ENCODE measurements around the gene DBP. TPM values are rescaled to one million over a fixed set of nuclear protein-coding genes. Genes with fewer than 3 reads are reported as not detected.

DBP gene
- total RNA-seq, 1 experiment from 2014 or later, result 14.2 TPM

DNA sequence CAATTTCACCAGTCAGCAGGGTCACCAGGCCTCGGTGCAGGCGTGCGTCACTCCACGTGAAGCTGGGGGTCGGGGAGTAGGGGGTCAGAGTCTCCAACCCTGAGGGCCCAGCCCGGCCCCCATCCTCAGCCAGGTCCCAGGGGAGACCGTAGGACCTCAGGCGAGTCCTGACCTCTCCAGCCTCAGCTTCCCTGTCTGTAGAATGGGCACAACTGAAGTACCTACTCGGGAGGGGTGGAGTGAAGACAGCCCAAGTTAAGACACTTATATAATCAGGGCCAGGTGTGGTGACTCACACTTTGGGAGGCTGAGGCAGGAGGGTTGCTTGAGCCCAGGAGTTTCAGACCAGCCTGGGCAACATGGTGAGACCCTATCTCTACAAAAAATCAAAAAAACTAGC, 33.3 kb downstream of the DBP start:
- POLR2A ChIA-PET (ENCODE audit: low non-redundant PET), result no interaction called here
- Histone ChIP-seq H3K4me1 (ENCODE audit: insufficient read depth, low read length, poor library complexity, severe bottlenecking) (no peaks in the 10 kb centered on the region), H3K9me3 (ENCODE audit: low read depth, low read length, poor library complexity, severe bottlenecking) (no peaks in the 10 kb centered on the region), H3K4me3 (ENCODE audit: low read depth, low read length, poor library complexity, severe bottlenecking) (no peak overlapping the region), H3K27ac (ENCODE audit: low read depth, low read length, poor library complexity, severe bottlenecking) (no peak overlapping the region), H3K36me3 (ENCODE audit: insufficient read depth, low read length, poor library complexity, severe bottlenecking) (no peaks in the 10 kb centered on the region), H3K27me3 (replicated peaks; ENCODE audit: insufficient read depth, low read depth, low read length, poor library complexity) (no peaks in the 10 kb centered on the region)
- intact Hi-C loops (cut with micrococcal nuclease; ENCODE audit: unreplicated experiment), result no loop called here
- CTCF ChIA-PET, result no interaction called here
- TF ChIP-seq, protein P1, sequence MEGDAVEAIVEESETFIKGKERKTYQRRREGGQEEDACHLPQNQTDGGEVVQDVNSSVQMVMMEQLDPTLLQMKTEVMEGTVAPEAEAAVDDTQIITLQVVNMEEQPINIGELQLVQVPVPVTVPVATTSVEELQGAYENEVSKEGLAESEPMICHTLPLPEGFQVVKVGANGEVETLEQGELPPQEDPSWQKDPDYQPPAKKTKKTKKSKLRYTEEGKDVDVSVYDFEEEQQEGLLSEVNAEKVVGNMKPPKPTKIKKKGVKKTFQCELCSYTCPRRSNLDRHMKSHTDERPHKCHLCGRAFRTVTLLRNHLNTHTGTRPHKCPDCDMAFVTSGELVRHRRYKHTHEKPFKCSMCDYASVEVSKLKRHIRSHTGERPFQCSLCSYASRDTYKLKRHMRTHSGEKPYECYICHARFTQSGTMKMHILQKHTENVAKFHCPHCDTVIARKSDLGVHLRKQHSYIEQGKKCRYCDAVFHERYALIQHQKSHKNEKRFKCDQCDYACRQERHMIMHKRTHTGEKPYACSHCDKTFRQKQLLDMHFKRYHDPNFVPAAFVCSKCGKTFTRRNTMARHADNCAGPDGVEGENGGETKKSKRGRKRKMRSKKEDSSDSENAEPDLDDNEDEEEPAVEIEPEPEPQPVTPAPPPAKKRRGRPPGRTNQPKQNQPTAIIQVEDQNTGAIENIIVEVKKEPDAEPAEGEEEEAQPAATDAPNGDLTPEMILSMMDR (conservative IDR thresholded peaks at IDR 0.05; ENCODE audit: low read depth, low read length), result no peak
- TF ChIP-seq EZH2 (IDR thresholded peaks at IDR 0.05; ENCODE audit: borderline replicate concordance, low read depth, low read length, poor library complexity, severe bottlenecking), result no peak
- DNase-seq (ENCODE audit: low spot score), result no peak
- BruUV-seq (replicated peaks), result no TSS peak

DNA sequence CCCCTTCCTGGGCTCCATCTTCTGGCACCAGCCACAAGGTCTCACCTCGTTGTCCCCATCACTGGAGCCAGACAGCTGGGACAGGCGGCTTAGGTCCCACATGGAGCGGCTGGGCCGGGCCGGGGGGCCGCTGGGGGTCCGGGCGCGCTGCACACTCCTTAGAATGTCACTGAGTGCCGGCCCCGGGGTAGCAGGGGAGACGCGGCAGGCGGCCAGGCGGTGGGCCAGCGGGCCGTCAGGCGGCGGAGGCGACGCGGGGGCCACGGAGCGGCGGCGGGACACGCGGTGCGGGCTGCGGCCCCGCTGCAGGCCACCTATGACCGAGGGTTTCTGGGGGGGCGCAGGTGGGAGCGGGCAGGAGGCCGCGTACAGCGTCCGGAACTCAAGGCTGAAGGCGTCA, 33.7 kb downstream of the DBP start:
- no peak overlapping the region for H3K4me3 ChIP-seq (ENCODE audit: low read depth, low read length, poor library complexity, severe bottlenecking)
- intact Hi-C loops (cut with micrococcal nuclease; ENCODE audit: unreplicated experiment), result no loop called here
- CTCF ChIA-PET, result no interaction called here
- no peak for DNase-seq (ENCODE audit: low spot score)
- H3K27ac ChIP-seq (ENCODE audit: low read depth, low read length, poor library complexity, severe bottlenecking), result no peak overlapping the region
- TF ChIP-seq, protein P1 (conservative IDR thresholded peaks at IDR 0.05; ENCODE audit: low read depth, low read length), result no peak
- no peaks in the 10 kb centered on the region for H3K36me3 ChIP-seq (ENCODE audit: insufficient read depth, low read length, poor library complexity, severe bottlenecking)
- no peaks in the 10 kb centered on the region for H3K27me3 ChIP-seq (replicated peaks; ENCODE audit: insufficient read depth, low read depth, low read length, poor library complexity)
- POLR2A ChIA-PET (ENCODE audit: low non-redundant PET), result no interaction called here
- H3K4me1 ChIP-seq (ENCODE audit: insufficient read depth, low read length, poor library complexity, severe bottlenecking), result no peaks in the 10 kb centered on the region
- no peaks in the 10 kb centered on the region for H3K9me3 ChIP-seq (ENCODE audit: low read depth, low read length, poor library complexity, severe bottlenecking)
- BruUV-seq (replicated peaks), result no TSS peak

DNA sequence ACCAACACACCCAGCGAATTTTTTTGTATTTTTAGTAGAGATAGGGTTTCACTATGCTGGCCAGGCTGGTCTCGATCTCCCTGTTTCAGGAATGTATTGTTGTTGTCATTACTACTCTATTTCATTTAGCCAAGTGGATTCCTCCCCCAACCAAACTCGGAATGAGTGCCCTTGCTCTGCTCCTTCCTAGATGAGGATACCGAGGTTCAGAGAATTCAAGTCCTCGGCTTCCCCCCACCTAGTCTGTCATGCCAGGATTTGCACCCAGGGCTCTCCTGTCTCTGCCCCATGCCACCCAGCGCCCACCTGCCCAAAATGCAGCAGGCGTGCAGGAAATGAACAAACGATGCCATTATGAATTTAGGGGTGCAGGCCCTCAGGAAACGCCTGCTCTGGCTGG, 34.2 kb downstream of the DBP start:
- ChIA-PET POLR2A (ENCODE audit: low non-redundant PET) (no interaction called here), CTCF (no interaction called here)
- no peaks in the 10 kb centered on the region for H3K4me1 ChIP-seq (ENCODE audit: insufficient read depth, low read length, poor library complexity, severe bottlenecking)
- no peaks in the 10 kb centered on the region for H3K27me3 ChIP-seq (replicated peaks; ENCODE audit: insufficient read depth, low read depth, low read length, poor library complexity)
- H3K36me3 ChIP-seq (ENCODE audit: insufficient read depth, low read length, poor library complexity, severe bottlenecking), result no peaks in the 10 kb centered on the region
- DNase-seq (ENCODE audit: low spot score), result no peak
- BruUV-seq (replicated peaks), result no TSS peak
- H3K9me3 ChIP-seq (ENCODE audit: low read depth, low read length, poor library complexity, severe bottlenecking), result no peaks in the 10 kb centered on the region
- intact Hi-C loops (cut with micrococcal nuclease; ENCODE audit: unreplicated experiment), result no loop called here
- H3K4me3 ChIP-seq (ENCODE audit: low read depth, low read length, poor library complexity, severe bottlenecking), result no peak overlapping the region
- H3K27ac ChIP-seq (ENCODE audit: low read depth, low read length, poor library complexity, severe bottlenecking), result no peak overlapping the region
- TF ChIP-seq EZH2 (IDR thresholded peaks at IDR 0.05; ENCODE audit: borderline replicate concordance, low read depth, low read length, poor library complexity, severe bottlenecking), result no peak
- TF ChIP-seq, protein P1 (conservative IDR thresholded peaks at IDR 0.05; ENCODE audit: low read depth, low read length), result no peak

Data from A673 (cell line).